Right ventricle myocardium superior (tissue), 1 donor: ENCODE data around the gene PRPS1L1. TPM values are rescaled to one million over a fixed set of nuclear protein-coding genes. Genes with fewer than 3 reads are reported as not detected.

Experiments used
- ATAC-seq: fragments of 200-7000 bp; cut with Tn5 transposase; one replicate; pipeline ENCODE4 v1.9.1; 2020; ENCODE audit warnings: mild to moderate bottlenecking; ENCODE audit not compliant: poor library complexity
- DNase-seq: peaks from one replicate; pipeline ENCODE4 v3.0.0-alpha.2; 2020
- intact Hi-C: fragments of 100-400 bp; cut with DNase I; formaldehyde crosslinking; loops from one replicate; pipeline ENCODE4 v1.11.2; 2022
- long read RNA-seq: library from polyadenylated mRNA; unstranded; transcript quantifications from one replicate; pipeline ENCODE4 v2.0.0, GENCODE V29; 2021
- total RNA-seq: library from RNA; stranded (reverse); fragmentation: NEBNext Ultra II Directional; extraction: Animal tissue kit (Norgen Biotek cat#: 25700); gene quantifications from one replicate; pipeline ENCODE4 v1.2.1, GENCODE V29; 2021
- donor health status: DM: no; HTN: yes; CAD: no; lungs with severe emphysema.

Gene PRPS1L1
- not detected for total RNA-seq
- long read RNA-seq = 0 reads

- ATAC-seq (no peak), DNase-seq (no peak)
- intact Hi-C loops = no loop called here
Observed at GRCh38 chr7:18027628-18028027, at the start of gene PRPS1L1. Gene PRPS1L1 (minus strand): TSS chr7:18027846.

- intact Hi-C loops = no loop called here
Observed at GRCh38 chr7:18076461-18076860, 48.8 kb upstream of the PRPS1L1 start.

GRCh38 chr7:18068745-18069144, 41.1 kb upstream of the PRPS1L1 start:
- DNase-seq (no peak), ATAC-seq (no peak)
- intact Hi-C loops = no loop called here

More at GRCh38 chr7:18076461-18076860, 48.8 kb upstream of the PRPS1L1 start:
- ATAC-seq (no peak), DNase-seq (no peak)

- no peak for ATAC-seq
- DNase-seq = no peak
- intact Hi-C loops = no loop called here
Observed at GRCh38 chr7:18064242-18064838, 36.7 kb upstream of the PRPS1L1 start.

- intact Hi-C loops = no loop called here
- DNase-seq (no peak), ATAC-seq (no peak)
Observed at GRCh38 chr7:18063149-18063901, 35.7 kb upstream of the PRPS1L1 start.

- no peak for ATAC-seq
- no peak for DNase-seq
- intact Hi-C loops = no loop called here
Observed at GRCh38 chr7:18059171-18059570, 31.5 kb upstream of the PRPS1L1 start.

- ATAC-seq (no peak), DNase-seq (no peak)
- intact Hi-C loops = no loop called here
Observed at GRCh38 chr7:18053941-18054340, 26.3 kb upstream of the PRPS1L1 start.

GRCh38 chr7:18053177-18053928, 25.7 kb upstream of the PRPS1L1 start:
- ATAC-seq (no peak), DNase-seq (no peak)
- intact Hi-C loops = no loop called here

- ATAC-seq (no peak), DNase-seq (no peak)
- intact Hi-C loops = no loop called here
Observed at GRCh38 chr7:18049262-18049661, 21.6 kb upstream of the PRPS1L1 start.

GRCh38 chr7:18046601-18047000, 19.0 kb upstream of the PRPS1L1 start:
- ATAC-seq (no peak), DNase-seq (no peak)
- intact Hi-C loops = no loop called here

- no peak for DNase-seq
- ATAC-seq = no peak
- intact Hi-C loops = no loop called here
Observed at GRCh38 chr7:18045171-18045570, 17.5 kb upstream of the PRPS1L1 start.

GRCh38 chr7:18041191-18041590, 13.5 kb upstream of the PRPS1L1 start:
- ATAC-seq (no peak), DNase-seq (no peak)
- intact Hi-C loops = no loop called here

- intact Hi-C loops = no loop called here
- DNase-seq = no peak
- ATAC-seq = peak; percentile 48
Observed at GRCh38 chr7:18040196-18040595, 12.6 kb upstream of the PRPS1L1 start.

GRCh38 chr7:18038382-18038781, 10.7 kb upstream of the PRPS1L1 start:
- intact Hi-C loops = no loop called here
- ATAC-seq (no peak), DNase-seq (no peak)

- no peak for DNase-seq
- no peak for ATAC-seq
- intact Hi-C loops = no loop called here
Observed at GRCh38 chr7:18037609-18038008, 10.0 kb upstream of the PRPS1L1 start.

- ATAC-seq = no peak
- no peak for DNase-seq
- intact Hi-C loops = no loop called here
Observed at GRCh38 chr7:18036783-18037182, 9.1 kb upstream of the PRPS1L1 start.

- intact Hi-C loops = no loop called here
- no peak for ATAC-seq
- DNase-seq = no peak
Observed at GRCh38 chr7:18030758-18031157, 3.1 kb upstream of the PRPS1L1 start.

GRCh38 chr7:18020138-18020715, 7.4 kb downstream of the PRPS1L1 start:
- DNase-seq (no peak), ATAC-seq (peak; percentile 63)
- intact Hi-C loops = no loop called here

- ATAC-seq (peak; percentile 75), DNase-seq (no peak)
- intact Hi-C loops = no loop called here
Observed at GRCh38 chr7:18019555-18019954, 8.1 kb downstream of the PRPS1L1 start.
